MCF 10A (cell line): ENCODE results near the gene RAB3D. TPM values are rescaled to one million over a fixed set of nuclear protein-coding genes. Genes with fewer than 3 reads are reported as not detected.

Source experiments
- BruUV-seq: library from RNA; stranded (reverse); fragments of 400-500 nt; replicated peaks from 2 replicates; lab custom pipeline; 2021; lab: Mats Ljungman, UMichigan
- CTCF ChIA-PET: fragments of 300-600 bp; sonication (Branson Sonifier 250); formaldehyde crosslinking; extraction: SDS; loops from one replicate; lab custom pipeline; 2021; ENCODE audit warnings: antibody characterized with exemption, inconsistent platforms; lab: Yijun Ruan, JAX
- POLR2A ChIA-PET: fragments of 300-600, 350-650 bp; sonication (Branson Sonifier 250); formaldehyde crosslinking; extraction: SDS; loops from one replicate; lab custom pipeline; 2020; ENCODE audit warnings: antibody characterized with exemption, inconsistent platforms; lab: Yijun Ruan, JAX
- DNase-seq: peaks from one replicate; pipeline ENCODE4 v3.0.0-alpha.2; 2018; ENCODE audit not compliant: unreplicated experiment
- H3K27ac Mint-ChIP-seq: one replicate; pipeline ENCODE4 v1.8.0; 2022; ENCODE audit warnings: mild to moderate bottlenecking, low read depth, mixed read lengths; ENCODE audit not compliant: unreplicated experiment
- H3K27me3 Mint-ChIP-seq: one replicate; pipeline ENCODE4 v1.8.0; 2022; ENCODE audit warnings: mixed read lengths; ENCODE audit not compliant: insufficient read depth, unreplicated experiment
- H3K36me3 Mint-ChIP-seq: one replicate; pipeline ENCODE4 v1.8.0; 2022; ENCODE audit warnings: mild to moderate bottlenecking, moderate library complexity, mixed read lengths; ENCODE audit not compliant: insufficient read depth, unreplicated experiment
- H3K4me1 Mint-ChIP-seq: one replicate; pipeline ENCODE4 v1.8.0; 2022; ENCODE audit warnings: mixed read lengths; ENCODE audit not compliant: insufficient read depth, unreplicated experiment
- H3K4me3 Mint-ChIP-seq: one replicate; pipeline ENCODE4 v1.8.0; 2022; ENCODE audit warnings: mild to moderate bottlenecking, moderate library complexity, mixed read lengths; ENCODE audit not compliant: unreplicated experiment
- H3K9me3 Mint-ChIP-seq: one replicate; pipeline ENCODE4 v1.8.0; 2022; ENCODE audit warnings: mixed read lengths; ENCODE audit not compliant: unreplicated experiment
- intact Hi-C: fragments of 100-400 bp; cut with micrococcal nuclease; formaldehyde crosslinking; loops from 2 replicates; pipeline ENCODE4 v1.14.1; 2022
- total RNA-seq: library from RNA; stranded (reverse); gene quantifications from 2 replicates; pipeline ENCODE4 v1.2.3, GENCODE V29; 2022
- TF ChIP-seq, protein P1 (sequence below): fragments of 200-600 bp; IDR thresholded peaks from one replicate; pipeline ENCODE4 v1.8.0; 2022; ENCODE audit warnings: antibody characterized with exemption, mild to moderate bottlenecking; ENCODE audit not compliant: unreplicated experiment

RAB3D gene
- total RNA-seq, 1 experiment from 2014 or later = 46.5 TPM

- no peak overlapping the region for H3K4me3 Mint-ChIP-seq
- intact Hi-C loops = loop anchor here (2.0 kb wide), 2 partner anchors 53 to 89 kb away; no protein-coding TSS in a partner anchor
- H3K9me3 Mint-ChIP-seq = no peaks in the 10 kb centered on the region
- H3K36me3 Mint-ChIP-seq = no peaks in the 10 kb centered on the region
- no peak for DNase-seq
- BruUV-seq = no TSS peak
- H3K27me3 Mint-ChIP-seq = no peaks in the 10 kb centered on the region
- H3K27ac Mint-ChIP-seq = no peak overlapping the region
- CTCF ChIA-PET = interaction anchor here (0.7 to 1.2 kb wide), 3 partner anchors 162 to 335 kb away, joined by 3 to 6 read pairs (median 4); no protein-coding TSS in a partner anchor
- TF ChIP-seq, protein P1, sequence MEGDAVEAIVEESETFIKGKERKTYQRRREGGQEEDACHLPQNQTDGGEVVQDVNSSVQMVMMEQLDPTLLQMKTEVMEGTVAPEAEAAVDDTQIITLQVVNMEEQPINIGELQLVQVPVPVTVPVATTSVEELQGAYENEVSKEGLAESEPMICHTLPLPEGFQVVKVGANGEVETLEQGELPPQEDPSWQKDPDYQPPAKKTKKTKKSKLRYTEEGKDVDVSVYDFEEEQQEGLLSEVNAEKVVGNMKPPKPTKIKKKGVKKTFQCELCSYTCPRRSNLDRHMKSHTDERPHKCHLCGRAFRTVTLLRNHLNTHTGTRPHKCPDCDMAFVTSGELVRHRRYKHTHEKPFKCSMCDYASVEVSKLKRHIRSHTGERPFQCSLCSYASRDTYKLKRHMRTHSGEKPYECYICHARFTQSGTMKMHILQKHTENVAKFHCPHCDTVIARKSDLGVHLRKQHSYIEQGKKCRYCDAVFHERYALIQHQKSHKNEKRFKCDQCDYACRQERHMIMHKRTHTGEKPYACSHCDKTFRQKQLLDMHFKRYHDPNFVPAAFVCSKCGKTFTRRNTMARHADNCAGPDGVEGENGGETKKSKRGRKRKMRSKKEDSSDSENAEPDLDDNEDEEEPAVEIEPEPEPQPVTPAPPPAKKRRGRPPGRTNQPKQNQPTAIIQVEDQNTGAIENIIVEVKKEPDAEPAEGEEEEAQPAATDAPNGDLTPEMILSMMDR = no peak
- POLR2A ChIA-PET = interaction anchor here (0.6 to 1.7 kb wide), 3 partner anchors 10 to 23 kb away, joined by 3 to 6 read pairs (median 4); no protein-coding TSS in a partner anchor
- H3K4me1 Mint-ChIP-seq = peaks cover 15% of the 10 kb centered on the region
Observed at GRCh38 chr19:11291991-11292390, 47.5 kb downstream of the RAB3D start.

DNA sequence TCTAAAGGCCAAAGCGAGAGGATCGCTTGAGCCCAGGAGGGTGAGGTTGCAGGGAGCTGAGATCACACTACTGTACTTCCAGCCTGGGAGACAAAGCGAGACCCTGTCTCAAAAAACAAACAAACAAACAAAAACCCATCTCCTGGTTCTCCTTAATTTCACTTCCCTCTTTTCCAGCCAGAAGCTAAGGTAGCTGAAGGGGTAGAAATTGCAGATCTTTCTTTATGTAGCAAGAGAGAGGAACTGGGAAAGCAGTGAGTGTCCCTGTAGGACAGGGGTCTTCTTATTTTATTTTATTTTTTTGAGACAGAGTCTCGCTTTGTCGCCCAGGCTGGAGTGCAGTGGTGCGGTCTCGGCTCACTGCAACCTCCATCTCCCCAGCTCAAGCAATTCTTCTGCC, 48.0 kb downstream of the RAB3D start:
- POLR2A ChIA-PET = interaction anchor here (0.6 to 1.7 kb wide), 3 partner anchors 9 to 23 kb away, joined by 3 to 6 read pairs (median 4); no protein-coding TSS in a partner anchor

GRCh38 chr19:11290256-11290655, 49.2 kb downstream of the RAB3D start:
- Mint-ChIP-seq H3K27ac (no peak overlapping the region), H3K4me1 (peaks cover 12% of the 10 kb centered on the region), H3K9me3 (no peaks in the 10 kb centered on the region), H3K27me3 (no peaks in the 10 kb centered on the region), H3K36me3 (no peaks in the 10 kb centered on the region), H3K4me3 (no peak overlapping the region)
- CTCF ChIA-PET = interaction anchor here (0.6 to 2.2 kb wide), 4 partner anchors 12 to 254 kb away, joined by 3 to 11 read pairs (median 3); no protein-coding TSS in a partner anchor
- no TSS peak for BruUV-seq
- DNase-seq = no peak
- intact Hi-C loops = no loop called here
- TF ChIP-seq, protein P1 = no peak
- POLR2A ChIA-PET = interaction anchor here (1.7 kb wide), 1 partner anchor 8 kb away, joined by 6 read pairs; no protein-coding TSS in a partner anchor

More for the DNA sequence above, 48.0 kb downstream of the RAB3D start:
- intact Hi-C loops = no loop called here
- TF ChIP-seq, protein P1 = no peak
- H3K27me3 Mint-ChIP-seq = no peaks in the 10 kb centered on the region
- H3K36me3 Mint-ChIP-seq = no peaks in the 10 kb centered on the region
- CTCF ChIA-PET = interaction anchor here (0.5 to 2.2 kb wide), 3 partner anchors 147 to 334 kb away, joined by 3 to 11 read pairs (median 3); no protein-coding TSS in a partner anchor
- no peaks in the 10 kb centered on the region for H3K9me3 Mint-ChIP-seq
- no TSS peak for BruUV-seq
- no peak overlapping the region for H3K27ac Mint-ChIP-seq
- no peak overlapping the region for H3K4me3 Mint-ChIP-seq
- DNase-seq = no peak
- peaks cover 15% of the 10 kb centered on the region for H3K4me1 Mint-ChIP-seq

GRCh38 chr19:11288349-11288748, 51.1 kb downstream of the RAB3D start:
- DNase-seq = peak; percentile 35
- H3K36me3 Mint-ChIP-seq = no peaks in the 10 kb centered on the region
- no peaks in the 10 kb centered on the region for H3K27me3 Mint-ChIP-seq
- H3K4me1 Mint-ChIP-seq = peaks cover 6% of the 10 kb centered on the region
- ChIA-PET POLR2A (no interaction called here), CTCF (interaction anchor here (1.0 kb wide), 1 partner anchor 194 kb away, joined by 3 read pairs; no protein-coding TSS in a partner anchor)
- BruUV-seq = no TSS peak
- no peak overlapping the region for H3K4me3 Mint-ChIP-seq
- no peaks in the 10 kb centered on the region for H3K9me3 Mint-ChIP-seq
- no peak overlapping the region for H3K27ac Mint-ChIP-seq
- TF ChIP-seq, protein P1 = peak; percentile 33
- intact Hi-C loops = loop anchor here (5.0 kb wide), 1 partner anchor 151 kb away; no protein-coding TSS in a partner anchor
